NCI-H2171 (cell line): ENCODE data around the gene FBXO42.
"Not testable (repeated sequence)": the region's sequence is repeated elsewhere in the genome, so short reads cannot be mapped to it uniquely, and the experiment has no call there.

Experiments used
- DNase-seq: peaks from one replicate; lab custom pipeline; 2025; lab: John Stamatoyannopoulos, UW

The FBXO42 gene

DNA sequence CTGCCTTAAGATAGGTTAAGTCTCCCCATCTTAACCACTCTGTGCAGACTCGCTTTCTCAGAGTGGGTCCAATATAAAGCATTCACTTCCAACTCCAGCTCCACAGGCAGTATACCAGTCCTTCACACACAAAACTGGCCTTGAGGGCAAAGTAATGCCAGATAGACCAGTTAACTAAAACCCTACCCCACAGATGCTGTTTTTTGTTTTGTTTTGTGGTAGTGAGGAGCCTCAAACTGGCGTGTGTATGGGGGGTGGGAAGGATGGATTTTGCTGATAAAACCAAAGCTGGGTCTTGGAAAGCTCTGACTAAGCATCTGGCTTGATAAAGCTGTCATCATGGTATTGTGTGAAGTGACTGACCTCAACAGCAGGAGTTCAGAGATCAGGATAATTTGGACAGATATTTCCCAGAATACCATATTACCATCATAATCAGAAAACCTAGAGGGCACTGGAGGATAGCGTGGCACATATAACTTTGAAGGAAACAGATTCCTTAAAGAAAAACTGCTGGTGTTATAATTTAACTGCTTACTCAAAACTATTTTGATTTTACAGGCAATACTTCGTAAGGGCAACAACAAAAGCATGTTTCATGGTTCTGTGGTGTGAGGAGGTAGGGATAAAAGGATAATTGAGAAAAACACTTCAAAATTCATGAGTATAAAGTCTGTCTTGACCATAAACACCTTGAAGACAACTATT lies 85.7 kb downstream of the FBXO42 start:
- DNase-seq, result no peak

DNA sequence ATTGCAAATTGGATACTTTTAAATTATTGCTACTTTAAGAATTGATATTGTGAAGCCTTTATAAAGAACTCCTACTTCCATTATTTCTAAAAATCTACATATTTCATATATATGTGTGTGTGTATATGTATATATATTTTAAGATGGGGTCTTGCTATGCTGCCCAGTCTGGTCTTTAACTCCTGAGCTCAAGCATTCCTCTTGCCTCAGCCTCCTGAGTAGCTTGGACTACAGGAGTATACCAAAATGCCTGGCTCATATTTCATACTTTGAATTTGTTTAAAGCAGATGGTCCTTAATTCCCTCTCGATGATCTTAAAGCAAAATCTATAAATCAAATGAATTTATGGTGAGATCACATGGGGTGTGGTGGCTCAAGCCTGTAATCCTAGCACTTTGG lies 90.2 kb downstream of the FBXO42 start:
- DNase-seq, result no peak

DNA sequence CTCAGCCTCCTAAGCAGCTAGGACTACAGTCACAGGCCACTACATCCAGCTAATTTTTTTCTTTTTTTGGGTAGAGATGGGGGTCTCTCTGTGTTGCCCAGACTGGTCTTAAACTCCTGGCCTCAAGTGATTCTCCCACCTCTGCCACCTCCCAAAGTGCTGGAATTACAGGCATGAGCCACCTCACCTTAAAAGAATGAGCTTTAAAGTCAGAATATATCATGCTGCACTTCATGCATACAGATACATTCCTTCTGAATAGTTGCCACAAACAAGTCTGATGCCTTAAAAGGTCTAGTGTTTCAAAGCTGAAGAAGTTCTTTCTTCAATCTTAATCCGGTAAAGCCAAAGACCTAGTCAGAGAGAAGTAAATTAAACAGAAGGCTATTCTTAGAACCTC lies 91.5 kb downstream of the FBXO42 start:
- DNase-seq, result no peak

DNA sequence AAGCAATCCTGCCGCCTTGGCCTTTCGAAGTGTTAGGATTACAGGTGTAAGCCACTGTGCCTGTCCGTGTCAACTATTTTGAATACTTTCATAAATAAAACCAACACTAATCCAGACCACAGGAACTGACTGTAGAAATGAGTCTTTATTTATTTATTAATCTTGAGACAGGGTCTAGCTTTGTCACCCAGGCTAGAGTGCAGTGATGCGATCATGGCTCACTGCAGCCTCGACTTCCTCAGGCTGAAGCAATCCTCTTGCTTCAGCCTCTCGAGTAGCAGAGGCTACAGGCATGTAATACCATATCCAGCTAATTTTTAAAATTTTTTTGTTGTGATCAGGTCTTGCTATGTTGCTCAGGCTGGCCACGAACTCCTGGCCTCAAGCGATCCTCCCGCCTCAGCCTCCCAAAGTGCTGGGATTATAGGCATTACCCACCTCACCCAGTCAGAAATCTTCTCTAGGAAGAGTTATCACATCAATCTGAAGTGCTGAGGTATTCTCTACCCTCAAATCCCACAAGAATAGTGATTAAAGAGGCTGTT lies 93.6 kb downstream of the FBXO42 start:
- DNase-seq, result no peak

DNA sequence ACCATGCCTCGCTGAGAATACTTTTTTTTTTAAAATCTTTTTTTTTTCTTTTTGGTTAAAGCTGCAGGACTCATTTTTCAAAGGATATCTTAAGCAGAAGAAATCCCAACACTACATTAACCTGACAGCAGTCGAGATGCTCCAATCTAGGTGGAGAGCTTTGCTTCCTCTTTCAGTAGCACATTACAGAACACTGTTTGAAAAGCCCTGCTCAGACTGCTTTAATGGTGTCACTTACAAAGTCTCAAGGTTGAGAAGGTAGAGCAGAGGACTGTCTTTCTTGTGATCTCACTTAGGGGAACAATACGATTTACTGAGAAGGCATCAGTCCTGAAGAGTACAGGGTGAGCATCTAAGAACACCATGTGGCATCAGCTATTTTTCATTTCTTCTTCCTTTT lies 94.3 kb downstream of the FBXO42 start:
- no peak for DNase-seq

DNA sequence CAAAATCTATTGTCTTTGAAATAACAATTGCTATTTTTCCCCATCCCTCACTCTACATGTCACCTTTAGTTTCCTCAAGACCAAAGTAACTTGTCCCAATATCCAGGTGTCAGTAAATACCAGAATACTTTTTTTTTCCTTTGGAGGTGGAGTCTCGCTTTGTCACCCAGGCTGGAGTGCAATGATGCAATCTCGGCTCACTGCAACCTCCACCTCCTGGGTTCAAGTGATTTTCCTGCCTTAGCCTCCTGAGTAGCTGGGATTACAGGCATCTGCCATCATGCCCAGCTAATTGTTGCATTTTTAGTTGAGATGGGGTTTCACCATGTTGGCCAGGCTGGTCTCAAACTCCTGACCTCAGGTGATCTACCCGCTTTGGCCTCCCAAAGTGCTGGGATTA lies 94.7 kb downstream of the FBXO42 start:
- not testable (repeated sequence) for DNase-seq

DNA sequence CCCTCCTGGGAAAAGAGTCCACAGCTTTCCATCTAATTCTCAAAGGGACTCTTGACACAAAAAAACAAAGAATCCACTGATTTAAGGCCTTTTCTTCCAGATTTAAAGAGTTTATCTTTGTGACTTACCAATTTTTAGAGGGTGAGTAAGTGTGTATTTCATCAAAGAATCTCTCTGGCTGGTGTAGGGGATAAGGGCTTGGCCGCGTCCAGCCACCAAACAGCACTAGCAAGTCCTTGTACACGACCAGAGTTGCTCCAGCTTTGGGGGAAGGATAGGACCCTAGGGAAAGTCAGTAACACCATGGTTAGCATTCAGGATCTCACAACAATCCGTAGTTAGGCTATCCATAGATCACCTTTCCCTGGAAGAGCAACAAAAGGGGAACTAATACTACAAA lies 95.8 kb downstream of the FBXO42 start:
- DNase-seq, result no peak

DNA sequence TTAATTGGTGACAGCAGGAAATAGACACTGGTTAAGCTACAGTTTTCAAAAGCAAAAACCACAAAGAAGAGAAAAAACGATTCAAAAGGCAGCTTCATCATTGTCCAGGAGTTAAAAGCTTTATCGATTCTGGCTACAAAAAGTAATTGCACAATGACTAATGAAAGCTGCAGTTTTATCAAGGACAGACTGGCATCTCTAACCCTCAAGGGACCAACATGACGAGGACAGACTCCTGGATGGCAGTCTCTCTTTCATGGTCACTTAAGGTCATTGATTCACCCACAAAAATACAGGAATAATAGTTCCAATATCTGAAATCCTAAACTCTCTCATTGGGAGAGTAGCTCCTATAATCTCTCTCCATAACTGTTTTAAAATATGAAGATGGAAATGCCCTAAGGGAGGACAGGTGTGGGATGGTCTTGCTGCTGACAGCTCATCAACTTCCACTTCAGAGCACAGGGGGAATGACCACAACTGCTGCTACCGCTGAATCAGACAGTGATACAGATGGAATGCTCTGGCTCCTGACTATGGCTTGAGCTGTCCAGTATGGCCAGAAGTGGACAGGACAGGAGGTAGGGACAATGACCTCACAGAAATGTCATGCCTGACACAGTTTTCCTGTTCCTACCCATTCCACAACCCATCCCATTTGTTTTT lies 97.9 kb downstream of the FBXO42 start:
- no peak for DNase-seq

DNA sequence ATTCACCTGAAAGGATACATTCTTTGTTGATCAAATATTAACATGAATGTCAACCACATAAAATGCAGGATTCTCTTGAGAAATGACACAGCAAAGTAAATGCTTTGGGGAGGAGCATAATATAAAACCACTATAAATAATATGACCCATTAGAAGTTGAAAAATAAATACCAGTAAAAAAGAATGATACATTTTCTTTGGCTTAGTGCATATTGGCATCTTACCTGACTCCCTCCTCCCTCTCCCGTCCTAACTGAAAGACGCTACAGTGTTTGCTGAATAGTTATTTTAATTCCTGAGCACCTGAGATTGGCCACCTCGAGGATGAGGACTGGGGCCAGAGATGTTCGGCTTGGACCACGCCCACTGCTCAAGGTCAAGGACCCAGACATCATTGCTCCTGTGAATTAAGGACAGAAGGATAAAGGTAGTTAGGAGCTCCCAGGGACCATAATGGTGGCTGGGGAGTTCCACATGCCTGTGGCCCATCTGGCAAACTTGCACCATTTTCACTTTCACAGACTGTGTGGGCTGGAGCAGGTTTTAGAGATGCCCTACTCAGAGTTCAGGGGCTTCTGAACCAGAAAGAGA lies 98.9 kb downstream of the FBXO42 start:
- DNase-seq, result no peak

DNA sequence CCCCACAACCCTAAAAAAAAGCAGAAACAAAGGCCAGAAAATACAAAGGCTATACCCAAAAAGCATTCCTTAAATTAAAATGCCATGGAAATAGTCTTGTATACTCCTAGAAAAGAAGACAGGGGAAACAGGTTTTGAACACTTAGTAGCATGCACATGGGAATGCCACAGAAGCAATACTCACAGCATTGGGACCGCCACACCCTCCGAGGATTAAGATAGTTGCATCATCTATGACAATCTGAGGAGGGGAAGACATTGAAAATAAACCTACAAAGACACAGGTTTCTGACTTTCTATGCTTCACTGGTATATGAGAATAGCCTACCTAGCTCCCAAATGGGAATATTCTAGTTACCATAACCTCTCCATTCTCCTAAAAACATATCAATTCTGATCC lies 99.4 kb downstream of the FBXO42 start:
- DNase-seq, result no peak

DNA sequence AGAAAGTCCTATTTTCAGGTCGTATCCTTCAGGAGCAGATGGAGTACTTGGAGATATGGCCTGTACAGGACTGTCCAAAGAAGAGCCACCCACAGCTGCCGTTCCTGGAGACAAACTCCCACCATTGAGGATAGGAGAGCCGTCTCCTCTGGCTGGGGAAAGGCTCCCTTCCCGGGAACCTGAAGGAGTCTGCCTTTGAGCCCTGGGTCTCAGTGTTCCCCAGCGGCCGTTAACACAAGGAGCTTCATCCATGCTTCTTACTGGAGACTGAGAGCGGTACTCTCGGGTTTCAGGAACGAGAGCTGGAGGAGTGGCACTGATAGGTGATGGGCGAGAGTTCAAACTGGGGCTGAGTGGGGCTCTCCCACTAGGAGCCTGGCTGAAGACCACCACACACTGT lies 100.9 kb downstream of the FBXO42 start:
- no peak for DNase-seq

DNA sequence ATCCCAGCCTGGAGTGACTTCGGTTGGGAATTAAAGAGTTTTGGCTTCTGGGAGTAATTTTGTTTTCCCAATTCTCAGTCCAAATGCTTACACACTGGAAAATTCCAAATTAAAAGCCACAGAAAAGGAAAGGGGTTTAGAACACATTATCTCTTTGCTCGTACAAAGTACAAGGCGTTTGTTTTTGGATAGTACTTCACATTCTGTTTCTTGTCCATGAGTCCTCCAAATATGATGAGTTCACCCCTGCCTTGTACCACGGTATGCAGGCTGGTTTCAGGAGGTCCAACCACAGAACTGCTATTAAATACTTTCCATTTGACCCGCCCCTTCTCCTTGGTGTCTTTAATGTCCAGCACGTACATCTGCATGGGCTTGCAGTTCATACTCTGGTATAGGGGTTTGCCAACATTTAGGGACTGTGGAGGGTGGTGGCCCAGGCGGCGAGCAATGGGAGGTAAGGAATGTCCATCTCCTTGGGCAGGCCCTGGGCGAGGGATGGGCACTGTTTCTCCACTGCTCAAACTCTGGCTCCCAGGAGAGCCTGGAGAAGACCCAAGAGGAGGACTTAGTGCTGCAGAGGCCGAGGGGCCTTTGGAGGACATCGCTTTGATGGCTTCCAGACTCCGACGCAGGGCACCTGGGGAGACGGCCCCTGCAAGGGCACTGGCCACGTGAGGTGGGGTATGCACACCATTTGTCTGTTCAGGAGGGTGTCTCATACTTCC lies 101.6 kb downstream of the FBXO42 start:
- no peak for DNase-seq

DNA sequence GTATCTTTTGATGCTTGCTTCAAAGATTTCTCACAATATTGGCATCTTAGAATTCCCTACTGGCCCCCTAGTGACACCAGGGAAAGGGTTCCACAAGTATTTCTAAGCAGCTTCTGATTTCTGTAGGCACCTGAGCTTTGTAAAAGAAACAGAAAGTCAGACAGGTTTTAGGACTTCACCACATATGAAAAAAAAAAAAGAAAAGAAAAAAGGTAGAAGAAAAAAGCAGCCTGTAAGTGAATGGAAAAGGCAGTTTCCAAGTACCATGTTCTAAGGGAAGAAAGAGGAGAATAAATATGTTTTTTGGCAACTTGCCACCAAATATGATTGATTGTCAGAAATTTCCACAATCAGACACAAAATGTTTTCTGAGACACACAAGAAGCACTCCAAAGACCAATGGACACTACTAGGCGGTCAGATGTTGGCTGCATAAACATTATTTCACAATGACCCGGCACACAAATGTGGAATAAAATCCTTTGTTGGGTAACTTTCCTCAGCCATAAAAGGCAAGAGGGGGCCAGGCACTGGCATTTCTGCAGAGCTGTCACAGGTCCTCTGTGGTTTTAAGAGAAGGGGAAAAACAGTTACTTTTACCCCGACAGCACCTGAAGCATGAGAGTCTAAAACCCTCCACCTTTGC lies 102.6 kb downstream of the FBXO42 start:
- no peak for DNase-seq

DNA sequence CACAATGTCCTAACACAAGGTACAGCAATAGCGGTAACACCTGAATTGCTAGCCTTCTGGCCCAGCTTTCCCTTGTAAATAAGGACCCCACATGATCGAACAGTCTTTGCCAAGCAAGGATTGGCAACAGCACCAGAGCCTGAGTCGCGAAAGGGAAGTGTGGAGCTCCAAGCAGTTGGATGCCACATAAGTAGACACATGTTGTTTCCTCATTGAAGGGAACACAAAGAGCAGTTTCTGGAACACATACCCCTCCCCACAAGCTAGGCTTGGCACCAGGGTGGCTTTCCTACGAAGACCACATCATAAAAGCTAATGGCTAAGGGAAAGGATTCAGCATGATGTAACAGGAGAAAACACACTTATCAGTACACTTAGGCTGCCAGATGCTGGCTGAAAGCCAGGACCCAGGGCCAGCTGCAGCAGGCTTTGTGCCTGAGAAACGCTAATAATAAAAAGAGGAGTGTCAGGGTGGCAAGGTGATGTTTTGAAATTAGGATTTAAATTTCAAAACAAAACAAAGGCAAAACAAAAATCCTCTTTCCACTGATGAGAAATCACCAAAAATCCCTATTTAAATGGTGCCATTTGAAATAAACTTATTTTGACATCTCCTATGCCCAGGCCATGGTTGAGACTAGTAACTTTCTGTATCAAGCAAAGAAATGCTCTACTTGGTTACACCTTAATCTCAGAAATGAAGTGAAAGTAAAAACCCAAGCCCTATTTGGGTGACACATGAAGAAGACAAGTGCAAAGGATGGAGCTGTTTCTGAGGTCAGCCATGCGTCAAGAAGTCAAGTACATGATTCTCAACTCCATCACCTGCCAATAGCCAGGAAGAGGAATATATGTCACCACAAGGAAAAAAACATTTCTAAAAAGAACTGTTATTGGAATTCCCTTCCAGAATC lies 103.4 kb downstream of the FBXO42 start:
- DNase-seq, result peak; percentile 75

DNA sequence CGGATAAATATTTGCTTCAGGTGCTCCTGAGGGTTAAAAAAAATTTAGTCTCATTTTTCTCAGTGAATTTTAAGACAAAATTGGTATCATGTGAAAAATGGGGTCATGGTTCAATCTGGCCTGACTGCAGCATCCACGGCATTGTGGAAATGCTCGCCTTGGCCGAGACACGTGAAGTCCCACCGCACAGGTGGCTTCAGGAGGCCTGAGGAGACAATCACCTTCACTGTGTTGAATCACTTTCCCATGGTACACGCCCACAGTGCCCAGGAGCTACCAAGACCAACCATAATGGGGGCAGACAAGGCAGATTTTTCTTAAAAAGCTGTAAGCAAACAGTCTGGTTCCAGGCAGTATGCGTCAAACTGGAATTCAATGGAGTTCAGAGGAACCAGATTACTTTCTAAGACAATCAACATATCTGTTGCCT lies 104.3 kb downstream of the FBXO42 start:
- DNase-seq, result no peak

DNA sequence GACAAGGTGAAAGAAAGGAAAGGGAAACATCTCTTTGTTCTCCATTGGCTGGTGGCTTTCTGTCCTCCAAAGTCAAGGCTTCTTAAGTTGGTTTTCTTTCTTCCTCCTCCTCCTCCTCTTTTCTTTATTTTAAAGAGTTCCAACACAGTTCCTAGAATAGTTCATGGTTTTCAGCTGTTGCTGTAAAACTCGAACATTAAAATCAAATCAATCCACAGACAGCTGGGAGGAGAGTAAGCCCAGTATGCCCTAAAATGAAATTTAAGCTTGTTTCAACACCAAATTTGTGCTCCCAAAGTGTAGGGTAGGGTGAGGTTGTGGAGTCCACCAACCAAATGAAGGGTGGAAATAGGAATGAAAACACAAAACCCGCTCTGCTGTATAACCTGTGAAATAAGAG lies 104.8 kb downstream of the FBXO42 start:
- DNase-seq, result no peak

DNA sequence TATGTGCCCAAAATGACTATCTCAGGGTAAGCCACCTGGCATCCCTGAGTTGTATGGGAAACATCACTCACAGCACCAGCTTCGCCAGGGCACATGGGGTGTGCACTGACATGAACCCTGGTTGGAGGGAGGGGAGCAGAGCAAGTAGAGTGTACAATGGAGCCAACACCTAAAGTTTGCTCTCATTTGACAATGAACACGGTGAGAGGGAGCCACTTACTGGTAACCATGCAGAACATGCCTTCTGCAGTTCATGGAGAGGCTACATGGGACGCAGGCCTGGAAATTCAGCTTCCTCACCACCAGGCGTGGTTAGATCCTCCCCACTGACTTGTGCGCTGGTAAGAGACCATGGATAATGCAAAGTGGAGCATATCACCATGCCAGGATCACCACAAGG lies 105.3 kb downstream of the FBXO42 start:
- DNase-seq, result no peak

DNA sequence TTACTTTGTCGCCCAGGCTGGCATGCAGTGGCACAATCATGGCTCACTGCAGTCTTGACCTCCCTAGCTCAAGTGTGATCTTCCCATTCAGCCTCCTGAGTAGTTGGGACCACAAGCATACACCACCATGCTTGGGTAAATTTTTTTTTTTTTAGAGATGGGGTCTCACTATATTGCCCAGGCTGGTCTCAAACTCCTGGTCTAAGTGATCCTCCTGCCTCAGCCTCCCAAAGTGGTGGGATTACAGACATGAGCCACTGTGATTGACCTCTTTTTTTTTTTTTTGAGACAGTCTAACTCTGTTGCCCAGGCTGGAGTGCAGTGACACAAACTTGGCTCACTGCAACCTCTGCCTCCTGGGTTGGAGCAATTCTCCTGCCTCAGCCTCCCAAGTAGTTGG lies 106.0 kb downstream of the FBXO42 start:
- not testable (repeated sequence) for DNase-seq

DNA sequence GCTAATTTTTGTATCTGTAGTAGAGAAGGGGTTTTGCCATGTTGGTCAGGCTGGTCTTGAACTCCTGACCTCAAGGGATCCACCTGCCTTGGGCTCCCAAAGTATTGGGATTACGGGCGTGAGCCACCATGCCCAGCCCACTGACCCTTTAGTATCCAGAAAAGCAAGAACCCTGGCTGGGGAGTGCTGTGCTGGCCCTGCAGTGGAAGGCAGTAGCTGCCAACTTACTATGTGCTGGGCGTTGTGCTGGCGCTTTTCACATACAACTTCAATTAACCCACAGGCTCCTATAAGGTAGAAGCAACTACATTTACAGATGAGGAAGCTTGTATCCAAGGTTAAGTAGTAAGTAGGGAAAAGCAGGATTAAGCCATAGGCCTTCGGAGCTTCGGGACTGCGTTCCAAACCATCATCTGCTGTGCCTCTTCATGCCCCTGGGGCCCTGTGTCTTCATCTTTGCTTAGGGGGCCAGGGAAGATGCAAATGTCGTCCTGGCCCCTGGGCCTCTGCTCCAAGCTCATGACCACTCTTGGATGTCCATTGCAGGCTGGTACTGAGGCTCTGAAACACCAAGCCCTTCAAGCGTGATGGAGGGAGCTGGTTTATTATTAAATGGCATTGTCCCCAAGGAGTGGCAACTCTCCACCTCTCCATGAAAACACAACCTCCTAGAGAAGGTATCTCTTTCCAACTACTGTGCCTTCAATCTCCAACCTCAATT lies 106.6 kb downstream of the FBXO42 start:
- DNase-seq, result no peak

DNA sequence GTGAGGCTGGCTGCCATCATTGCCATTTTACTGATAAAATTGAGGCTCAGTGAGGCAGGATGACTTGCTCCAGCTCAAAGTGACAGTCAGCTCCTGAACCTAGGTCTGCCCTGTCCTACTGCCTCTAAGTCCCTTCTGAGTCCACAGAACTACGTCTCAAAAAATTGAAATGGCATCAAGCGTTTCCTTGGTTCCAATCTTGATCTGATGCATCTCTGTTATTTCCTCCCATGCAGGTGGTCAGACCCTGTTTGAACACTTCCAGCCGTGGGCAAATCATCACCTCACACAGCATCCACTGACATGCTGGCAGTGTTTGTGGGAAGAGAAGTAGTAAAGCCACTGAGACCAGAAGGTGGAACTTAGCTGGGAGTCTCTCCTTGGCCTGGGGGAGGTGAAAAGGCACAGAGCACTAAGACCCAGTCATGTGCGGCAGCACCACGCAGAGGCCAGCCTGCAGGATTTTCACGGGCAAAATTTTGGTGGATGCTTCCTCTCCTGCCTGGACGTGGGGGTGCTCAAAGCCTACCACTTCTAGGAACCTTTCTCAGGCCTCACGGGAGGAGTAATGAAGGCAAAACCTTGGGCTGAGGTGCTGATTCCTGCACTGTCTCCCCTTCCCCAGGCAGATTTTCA lies 107.5 kb downstream of the FBXO42 start:
- DNase-seq, result no peak
